Neural cell (in vitro differentiated cells): Measurements from ENCODE around the gene PPM1N.
A peak's percentile ranks its signal among the peaks of the same experiment; 100 is the strongest.

Source experiments
- EP300 ChIP-seq: fragments of 450-650 bp; conservative IDR thresholded peaks from 2 replicates; pipeline ENCODE4 v1.6.1; 2014; ENCODE audit warnings: antibody characterized with exemption, mild to moderate bottlenecking, moderate library complexity; ENCODE audit not compliant: poor library complexity, severe bottlenecking
- TF ChIP-seq, protein P1 (sequence below): fragments of 450-650 bp; IDR thresholded peaks from 2 replicates; pipeline ENCODE4 v1.5.1; 2014; ENCODE audit warnings: antibody characterized with exemption, mild to moderate bottlenecking, moderate library complexity; ENCODE audit not compliant: poor library complexity, severe bottlenecking
- TF ChIP-seq, protein P2 (sequence below): IDR thresholded peaks from 2 replicates; pipeline ENCODE4 v1.6.1; 2012; ENCODE audit warnings: borderline replicate concordance

DNA sequence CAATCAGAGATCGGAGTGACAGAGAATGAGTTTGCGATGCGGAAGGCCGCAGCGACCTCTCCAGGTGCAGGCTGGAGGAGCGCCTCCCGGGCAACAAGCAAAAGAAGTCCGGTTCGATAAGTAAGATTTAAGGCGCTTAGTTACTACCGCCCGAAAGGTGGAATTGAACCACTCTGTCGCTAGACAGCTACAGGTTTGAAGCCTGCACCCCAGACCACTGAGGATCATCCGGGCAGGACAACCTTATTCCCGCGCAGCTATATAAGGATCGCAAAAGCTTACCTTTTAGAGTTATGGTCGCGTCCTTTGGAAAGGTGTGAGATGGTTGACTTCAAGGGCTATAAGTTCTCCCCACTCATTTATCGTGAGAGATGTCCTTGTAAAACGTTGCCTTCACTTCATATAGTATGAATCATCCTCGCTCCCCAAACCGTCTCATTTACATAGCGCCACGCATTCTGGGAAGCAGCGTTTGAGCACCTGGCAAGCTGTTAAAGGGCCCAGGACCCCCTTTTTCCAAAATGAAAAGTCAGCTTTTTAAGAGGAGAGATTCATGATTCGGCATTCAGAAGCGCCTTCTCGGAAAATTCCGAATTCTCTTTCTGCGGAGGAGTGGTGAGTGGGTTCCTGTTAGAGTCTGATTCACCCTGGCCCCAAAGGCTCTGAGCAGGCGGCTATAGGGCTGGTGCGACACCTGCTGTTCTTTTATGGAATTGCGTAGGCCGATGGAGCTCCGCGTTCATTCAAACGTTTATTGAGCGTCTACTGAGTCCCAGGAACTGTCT lies 19.6 kb upstream of the PPM1N start:
- TF ChIP-seq, protein P1, sequence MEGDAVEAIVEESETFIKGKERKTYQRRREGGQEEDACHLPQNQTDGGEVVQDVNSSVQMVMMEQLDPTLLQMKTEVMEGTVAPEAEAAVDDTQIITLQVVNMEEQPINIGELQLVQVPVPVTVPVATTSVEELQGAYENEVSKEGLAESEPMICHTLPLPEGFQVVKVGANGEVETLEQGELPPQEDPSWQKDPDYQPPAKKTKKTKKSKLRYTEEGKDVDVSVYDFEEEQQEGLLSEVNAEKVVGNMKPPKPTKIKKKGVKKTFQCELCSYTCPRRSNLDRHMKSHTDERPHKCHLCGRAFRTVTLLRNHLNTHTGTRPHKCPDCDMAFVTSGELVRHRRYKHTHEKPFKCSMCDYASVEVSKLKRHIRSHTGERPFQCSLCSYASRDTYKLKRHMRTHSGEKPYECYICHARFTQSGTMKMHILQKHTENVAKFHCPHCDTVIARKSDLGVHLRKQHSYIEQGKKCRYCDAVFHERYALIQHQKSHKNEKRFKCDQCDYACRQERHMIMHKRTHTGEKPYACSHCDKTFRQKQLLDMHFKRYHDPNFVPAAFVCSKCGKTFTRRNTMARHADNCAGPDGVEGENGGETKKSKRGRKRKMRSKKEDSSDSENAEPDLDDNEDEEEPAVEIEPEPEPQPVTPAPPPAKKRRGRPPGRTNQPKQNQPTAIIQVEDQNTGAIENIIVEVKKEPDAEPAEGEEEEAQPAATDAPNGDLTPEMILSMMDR: peak; percentile 96
- no peak for TF ChIP-seq EP300
- TF ChIP-seq, protein P2, sequence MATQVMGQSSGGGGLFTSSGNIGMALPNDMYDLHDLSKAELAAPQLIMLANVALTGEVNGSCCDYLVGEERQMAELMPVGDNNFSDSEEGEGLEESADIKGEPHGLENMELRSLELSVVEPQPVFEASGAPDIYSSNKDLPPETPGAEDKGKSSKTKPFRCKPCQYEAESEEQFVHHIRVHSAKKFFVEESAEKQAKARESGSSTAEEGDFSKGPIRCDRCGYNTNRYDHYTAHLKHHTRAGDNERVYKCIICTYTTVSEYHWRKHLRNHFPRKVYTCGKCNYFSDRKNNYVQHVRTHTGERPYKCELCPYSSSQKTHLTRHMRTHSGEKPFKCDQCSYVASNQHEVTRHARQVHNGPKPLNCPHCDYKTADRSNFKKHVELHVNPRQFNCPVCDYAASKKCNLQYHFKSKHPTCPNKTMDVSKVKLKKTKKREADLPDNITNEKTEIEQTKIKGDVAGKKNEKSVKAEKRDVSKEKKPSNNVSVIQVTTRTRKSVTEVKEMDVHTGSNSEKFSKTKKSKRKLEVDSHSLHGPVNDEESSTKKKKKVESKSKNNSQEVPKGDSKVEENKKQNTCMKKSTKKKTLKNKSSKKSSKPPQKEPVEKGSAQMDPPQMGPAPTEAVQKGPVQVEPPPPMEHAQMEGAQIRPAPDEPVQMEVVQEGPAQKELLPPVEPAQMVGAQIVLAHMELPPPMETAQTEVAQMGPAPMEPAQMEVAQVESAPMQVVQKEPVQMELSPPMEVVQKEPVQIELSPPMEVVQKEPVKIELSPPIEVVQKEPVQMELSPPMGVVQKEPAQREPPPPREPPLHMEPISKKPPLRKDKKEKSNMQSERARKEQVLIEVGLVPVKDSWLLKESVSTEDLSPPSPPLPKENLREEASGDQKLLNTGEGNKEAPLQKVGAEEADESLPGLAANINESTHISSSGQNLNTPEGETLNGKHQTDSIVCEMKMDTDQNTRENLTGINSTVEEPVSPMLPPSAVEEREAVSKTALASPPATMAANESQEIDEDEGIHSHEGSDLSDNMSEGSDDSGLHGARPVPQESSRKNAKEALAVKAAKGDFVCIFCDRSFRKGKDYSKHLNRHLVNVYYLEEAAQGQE: no peak
